HepG2 (cell line): ENCODE data around the gene TMEM125. TPM values are rescaled to one million over a fixed set of nuclear protein-coding genes. Genes with fewer than 3 reads are reported as not detected.

Experiments
- ARID5B ChIP-seq: IDR thresholded peaks from 2 replicates; pipeline ENCODE4 v1.4.0; 2020; ENCODE audit warnings: mild to moderate bottlenecking, missing genetic modification reagents
- ASH2L ChIP-seq: fragments of 300-600, 200-600 bp; sonication (generic); IDR thresholded peaks from 2 replicates; pipeline ENCODE4 v1.7.0; 2017; ENCODE audit warnings: low read depth, mild to moderate bottlenecking, moderate library complexity, mixed read lengths, low read length; ENCODE audit not compliant: insufficient read length
- CREM ChIP-seq, 2 experiments: sonication (generic) in 1 of 2; formaldehyde crosslinking in 1 of 2; IDR thresholded peaks; 2 replicates each; pipeline versions ENCODE4 v1.4.0 to v1.6.1; 2016 to 2020; ENCODE audit warnings: antibody characterized with exemption in 1 of 2, mild to moderate bottlenecking in 1 of 2, missing genetic modification reagents in 1 of 2
- EEA1 ChIP-seq: sonication (generic); formaldehyde crosslinking; IDR thresholded peaks from 2 replicates; pipeline ENCODE4 v1.5.1; 2020; ENCODE audit warnings: mild to moderate bottlenecking, missing genetic modification reagents, borderline replicate concordance
- HHEX ChIP-seq: IDR thresholded peaks from 2 replicates; pipeline ENCODE4 v1.6.1; 2016; ENCODE audit warnings: control low read depth
- HOXA3 ChIP-seq: sonication (generic); formaldehyde crosslinking; IDR thresholded peaks from 2 replicates; pipeline ENCODE4 v1.5.0; 2020; ENCODE audit warnings: missing genetic modification reagents
- KDM3A ChIP-seq: IDR thresholded peaks from 2 replicates; pipeline ENCODE4 v1.6.1; 2018; ENCODE audit warnings: low read depth, missing compliant biosample characterization
- MXD4 ChIP-seq: IDR thresholded peaks from 2 replicates; pipeline ENCODE4 v1.6.1; 2016; ENCODE audit warnings: mild to moderate bottlenecking, missing biosample characterization, missing genetic modification reagents
- NCOA5 ChIP-seq: sonication (generic); formaldehyde crosslinking; IDR thresholded peaks from 2 replicates; pipeline ENCODE4 v1.4.0; 2020; ENCODE audit warnings: missing genetic modification reagents
- NFRKB ChIP-seq: fragments of 450-650 bp; IDR thresholded peaks from 2 replicates; pipeline ENCODE4 v1.6.1; 2017
- NONO ChIP-seq, 2 experiments: fragments of 450-650 bp in 1 of 2; sonication (generic) in 1 of 2; formaldehyde crosslinking in 1 of 2; IDR thresholded peaks in 1 of 2; conservative IDR thresholded peaks in 1 of 2; 2 replicates each; pipeline versions ENCODE4 v1.6.1 to v1.8.0; 2017 to 2022; ENCODE audit warnings: mild to moderate bottlenecking in 1 of 2, missing genetic modification reagents in 1 of 2, moderate library complexity in 1 of 2
- PCBP2 ChIP-seq: fragments of 200-400 bp; formaldehyde crosslinking; optimal IDR thresholded peaks from 2 replicates; pipeline ENCODE3; 2018; ENCODE audit warnings: low read length, low read depth; ENCODE audit not compliant: poor library complexity, severe bottlenecking
- SNAPC2 ChIP-seq: sonication (generic); formaldehyde crosslinking; IDR thresholded peaks from 2 replicates; pipeline ENCODE4 v1.8.1; 2022; ENCODE audit warnings: mild to moderate bottlenecking, missing genetic modification reagents
- SRSF1 ChIP-seq: fragments of 200-400 bp; formaldehyde crosslinking; optimal IDR thresholded peaks from 2 replicates; pipeline ENCODE3; 2017; ENCODE audit warnings: mild to moderate bottlenecking, low read depth, low read length, moderate library complexity
- TBX2 ChIP-seq: sonication (generic); formaldehyde crosslinking; IDR thresholded peaks from 2 replicates; pipeline ENCODE4 v1.5.0; 2020; ENCODE audit warnings: missing genetic modification reagents, mild to moderate bottlenecking, borderline replicate concordance
- ZBTB26 ChIP-seq: IDR thresholded peaks from 2 replicates; pipeline ENCODE4 v1.6.1; 2016; ENCODE audit warnings: missing compliant biosample characterization, missing genetic modification reagents, borderline replicate concordance
- ZBTB3 ChIP-seq: sonication (generic); formaldehyde crosslinking; IDR thresholded peaks from 2 replicates; pipeline ENCODE4 v1.4.0; 2020; ENCODE audit warnings: low read depth, mild to moderate bottlenecking, moderate library complexity, missing genetic modification reagents, borderline replicate concordance
- ZFP37 ChIP-seq: sonication (generic); formaldehyde crosslinking; IDR thresholded peaks from 2 replicates; pipeline ENCODE4 v1.4.0; 2020; ENCODE audit warnings: missing genetic modification reagents, borderline replicate concordance
- ZNF235 ChIP-seq: sonication (generic); formaldehyde crosslinking; IDR thresholded peaks from 2 replicates; pipeline ENCODE4 v1.8.1; 2023; ENCODE audit warnings: mild to moderate bottlenecking, missing genetic modification reagents, borderline replicate concordance
- ZNF446 ChIP-seq: sonication (generic); formaldehyde crosslinking; IDR thresholded peaks from 2 replicates; pipeline ENCODE4 v1.5.0; 2020; ENCODE audit warnings: mild to moderate bottlenecking, missing genetic modification reagents
- ZNF552 ChIP-seq: sonication (generic); formaldehyde crosslinking; IDR thresholded peaks from 2 replicates; pipeline ENCODE4 v1.9.0; 2022; ENCODE audit warnings: missing genetic modification reagents, mild to moderate bottlenecking, borderline replicate concordance
- ZSCAN5A ChIP-seq: sonication (generic); formaldehyde crosslinking; IDR thresholded peaks from 2 replicates; pipeline ENCODE4 v1.8.0; 2022; ENCODE audit warnings: mild to moderate bottlenecking, missing genetic modification reagents, borderline replicate concordance
- polyA plus RNA-seq, 8 experiments: library from polyadenylated mRNA; depleted of rRNA in 3 of 8; stranded (reverse) in 7 of 8; unstranded in 1 of 8; fragments of >200 nt; fragmentation: Illumina TruSeq in 4 of 8; extraction: Trizol in 4 of 8; gene quantifications; 2 replicates each; pipeline versions ENCODE4 v1.2.1 to v1.2.3, GENCODE V29; 2011 to 2016; ENCODE audit warnings: low read depth in 4 of 8, missing spikeins in 1 of 8, mixed read lengths in 1 of 8; ENCODE audit not compliant: insufficient read depth in 1 of 8
- total RNA-seq, 5 experiments: library from RNA; depleted of rRNA; stranded (reverse); fragments of >200 nt; fragmentation: Illumina TruSeq; extraction: Trizol; gene quantifications; 2 replicates each; pipeline ENCODE4 v1.2.3, GENCODE V29; 2016; ENCODE audit warnings: low read depth in 1 of 5
- TF ChIP-seq, protein P1 (sequence below): sonication (generic); formaldehyde crosslinking; IDR thresholded peaks from 2 replicates; pipeline ENCODE4 v1.8.0; 2022; ENCODE audit warnings: mild to moderate bottlenecking, missing genetic modification reagents; ENCODE audit not compliant: insufficient replicate concordance

Gene TMEM125
- total and polyA plus RNA-seq, 2 of the 13 experiments (the other 11 are each of a cell fraction or from before 2014, with no cell fraction given) = 0.03 TPM; not detected in 1

DNA sequence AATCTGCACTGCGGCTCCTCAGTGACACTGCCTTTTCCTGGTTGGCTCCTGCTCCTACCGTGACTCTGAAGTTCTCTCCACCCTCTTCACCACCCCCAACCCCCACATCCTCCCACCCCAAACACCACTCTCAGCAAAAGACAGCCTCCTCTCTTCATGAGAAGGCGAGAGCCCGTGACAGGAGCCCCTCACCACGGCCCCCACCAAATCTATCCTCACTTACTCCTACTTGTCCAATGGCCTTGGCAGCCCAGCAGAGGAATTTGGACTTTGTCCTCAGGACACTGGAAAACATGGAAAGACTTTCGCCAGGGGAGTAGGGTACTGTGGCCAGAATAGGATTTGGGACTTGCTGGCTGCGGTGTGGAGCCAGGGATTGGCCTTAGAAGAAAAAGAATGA is 6.9 kb downstream of the TMEM125 start (continued):
- TF ChIP-seq KDM3A (CRISPR knock-in tag) (no peak), SRSF1 (no peak), MXD4 (CRISPR knock-in tag) (no peak), HOXA3 (peak; percentile 41; the same call in 1 of the 2 replicates), CREM (IDR thresholded peaks at IDR 0.05) (no peak), CREM (CRISPR knock-in tag; IDR thresholded peaks at IDR 0.05) (no peak), ZBTB3 (CRISPR knock-in tag) (no peak), ZFP37 (CRISPR knock-in tag) (no peak), ZNF446 (no peak), SNAPC2 (no peak), HHEX (CRISPR knock-in tag) (no peak), ZSCAN5A (CRISPR knock-in tag) (no peak), ASH2L (peak; percentile 51), TBX2 (CRISPR knock-in tag) (no peak), NCOA5 (CRISPR knock-in tag) (no peak), ARID5B (CRISPR knock-in tag) (peak; percentile 60), EEA1 (CRISPR knock-in tag) (no peak), NFRKB (no peak), NONO (IDR thresholded peaks at IDR 0.05) (no peak), NONO (CRISPR knock-in tag; conservative IDR thresholded peaks at IDR 0.05) (no peak), ZNF552 (CRISPR knock-in tag) (no peak; the same call in 1 of the 2 replicates), ZNF235 (CRISPR knock-in tag) (no peak), ZBTB26 (CRISPR knock-in tag) (no peak), PCBP2 (no peak)
- TF ChIP-seq, protein P1, sequence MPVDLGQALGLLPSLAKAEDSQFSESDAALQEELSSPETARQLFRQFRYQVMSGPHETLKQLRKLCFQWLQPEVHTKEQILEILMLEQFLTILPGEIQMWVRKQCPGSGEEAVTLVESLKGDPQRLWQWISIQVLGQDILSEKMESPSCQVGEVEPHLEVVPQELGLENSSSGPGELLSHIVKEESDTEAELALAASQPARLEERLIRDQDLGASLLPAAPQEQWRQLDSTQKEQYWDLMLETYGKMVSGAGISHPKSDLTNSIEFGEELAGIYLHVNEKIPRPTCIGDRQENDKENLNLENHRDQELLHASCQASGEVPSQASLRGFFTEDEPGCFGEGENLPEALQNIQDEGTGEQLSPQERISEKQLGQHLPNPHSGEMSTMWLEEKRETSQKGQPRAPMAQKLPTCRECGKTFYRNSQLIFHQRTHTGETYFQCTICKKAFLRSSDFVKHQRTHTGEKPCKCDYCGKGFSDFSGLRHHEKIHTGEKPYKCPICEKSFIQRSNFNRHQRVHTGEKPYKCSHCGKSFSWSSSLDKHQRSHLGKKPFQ = no peak
